Testis (tissue), 2 donors: Measurements from ENCODE around the gene MRPL36.

ENCODE experiments used
- CTCF ChIP-seq, 3 experiments: fragments of 450-650 bp in 2 of 3; fragments of 200-600 bp in 1 of 3; sonication (generic) in 1 of 3; IDR thresholded peaks; one replicate each; pipeline ENCODE4 v1.5.1; 2016 to 2019; ENCODE audit warnings: antibody characterized with exemption in 3 of 3, mild to moderate bottlenecking in 2 of 3, moderate library complexity in 1 of 3
- POLR2A ChIP-seq: fragments of 450-650 bp; IDR thresholded peaks from one replicate; pipeline ENCODE4 v1.6.1; 2017; ENCODE audit warnings: antibody characterized with exemption, mild to moderate bottlenecking, moderate library complexity

GRCh38 chr5:1794901-1795290 is 4.7 kb downstream of the MRPL36 start:
- no peak for TF ChIP-seq CTCF (IDR thresholded peaks at IDR 0.05)
- TF ChIP-seq POLR2A = no peak
